Activated naive CD8-positive, alpha-beta T cell treated with anti-CD3 and anti-CD28 coated beads, Interleukin-2, amount 10 ng/mL, durations not matched to agents 7 days and 5 days (primary cell): ENCODE data around the gene RBM39. TPM values are rescaled to one million over a fixed set of nuclear protein-coding genes. Genes with fewer than 3 reads are reported as not detected.

Source experiments
- total RNA-seq, 2 experiments: library from RNA; stranded (reverse); gene quantifications; one replicate each; pipeline ENCODE4 v1.2.3, GENCODE V29; 2021

RBM39 gene
- total RNA-seq, 2 experiments from 2014 or later, result 478 to 499 TPM

Other genes with a start within 250 kb of the RBM39 start
- gene C20orf173, start 212.6 kb downstream of the RBM39 start, total RNA-seq, result not detected
- gene ERGIC3, start 200.2 kb downstream of the RBM39 start, total RNA-seq, result 100 to 1,000 TPM; 123 to 125 TPM
- 1 to 10 TPM; 3.8 to 5.7 TPM for gene SPAG4, start 126.4 kb downstream of the RBM39 start, total RNA-seq
- gene CPNE1, start 77.4 kb downstream of the RBM39 start, total RNA-seq, result 100 to 1,000 TPM; 296 to 327 TPM
- 100 to 1,000 TPM; 116 to 120 TPM for gene RBM12, start 77.4 kb downstream of the RBM39 start, total RNA-seq
- gene NFS1, start 42.9 kb downstream of the RBM39 start, total RNA-seq, result 10 to 100 TPM; 33.1 to 33.8 TPM
- gene ROMO1, start 42.9 kb downstream of the RBM39 start, total RNA-seq, result 100 to 1,000 TPM in 1 of 2 experiments, 10 to 100 TPM in 1; 96.9 to 112 TPM
- 10 to 100 TPM; 61.9 to 69.4 TPM for gene PHF20, start 29.8 kb upstream of the RBM39 start, total RNA-seq
- gene SCAND1, start 212.2 kb upstream of the RBM39 start, total RNA-seq, result 10 to 100 TPM; 57.8 to 60.9 TPM
- 1 to 10 TPM; 5.7 to 7.1 TPM for gene CNBD2, start 226.3 kb upstream of the RBM39 start, total RNA-seq